Mucosa of rectum (tissue), 2 donors: Measurements from ENCODE around the gene LIMCH1.

Experiments
- H3K27ac ChIP-seq, 2 donors: one replicate each; pipeline ENCODE4 v1.7.0; 2013; ENCODE audit warnings: inconsistent platforms in 2 of 2, low read depth in 2 of 2, low read length in 2 of 2
- H3K27me3 ChIP-seq, 2 donors: one replicate each; pipeline ENCODE4 v1.7.0; 2013; ENCODE audit warnings: low read length in 2 of 2; ENCODE audit not compliant: control insufficient read depth in 2 of 2, insufficient read depth in 2 of 2
- H3K36me3 ChIP-seq, 2 donors: one replicate each; pipeline ENCODE4 v1.7.0; 2013; ENCODE audit warnings: low read length in 2 of 2; ENCODE audit not compliant: control insufficient read depth in 2 of 2, insufficient read depth in 2 of 2
- H3K4me1 ChIP-seq, 2 donors: one replicate each; pipeline ENCODE4 v1.7.0; 2013; ENCODE audit warnings: low read length in 2 of 2, mild to moderate bottlenecking in 1 of 2; ENCODE audit not compliant: control insufficient read depth in 2 of 2, insufficient read depth in 2 of 2
- H3K4me3 ChIP-seq, 2 donors: one replicate each; pipeline ENCODE4 v1.7.0; 2013; ENCODE audit warnings: low read length in 2 of 2
- H3K9ac ChIP-seq, 2 donors: one replicate each; pipeline ENCODE4 v1.7.0; 2013; ENCODE audit warnings: low read length in 2 of 2, low read depth in 1 of 2, mild to moderate bottlenecking in 1 of 2
- H3K9me3 ChIP-seq, 2 donors: one replicate each; pipeline ENCODE4 v1.7.0; 2013; ENCODE audit warnings: low read length in 2 of 2; ENCODE audit not compliant: control insufficient read depth in 2 of 2
- donor health status: healthy.
- donor health status: Normal muscosa, but diverticular disease.

LIMCH1 gene

GRCh38 chr4:41600243-41600912 lies 62.4 kb downstream of the LIMCH1 start:
- no peaks in the 10 kb centered on the region for H3K27me3 ChIP-seq
- H3K9me3 ChIP-seq, result no peaks in the 10 kb centered on the region
- H3K9ac ChIP-seq, result no peak overlapping the region
- no peak overlapping the region for H3K4me3 ChIP-seq
- H3K27ac ChIP-seq, result no peak overlapping the region
- H3K36me3 ChIP-seq, result no peaks in the 10 kb centered on the region
- no peaks in the 10 kb centered on the region for H3K4me1 ChIP-seq

- Histone ChIP-seq H3K36me3 (no peaks in the 10 kb centered on the region), H3K9ac (no peak overlapping the region), H3K27me3 (no peaks in the 10 kb centered on the region), H3K4me3 (no peak overlapping the region), H3K4me1 (no peaks in the 10 kb centered on the region), H3K9me3 (no peaks in the 10 kb centered on the region), H3K27ac (no peak overlapping the region)
These were observed 63.1 kb downstream of the LIMCH1 start for GRCh38 chr4:41601025-41601424.

- no peaks in the 10 kb centered on the region for H3K27me3 ChIP-seq
- no peaks in the 10 kb centered on the region for H3K4me1 ChIP-seq
- H3K4me3 ChIP-seq, result no peak overlapping the region
- H3K36me3 ChIP-seq, result no peaks in the 10 kb centered on the region
- H3K9me3 ChIP-seq, result no peaks in the 10 kb centered on the region
- no peak overlapping the region for H3K9ac ChIP-seq
- no peak overlapping the region for H3K27ac ChIP-seq
These were observed 64.2 kb downstream of the LIMCH1 start for GRCh38 chr4:41602113-41602512.

- no peak overlapping the region for H3K27ac ChIP-seq
- no peaks in the 10 kb centered on the region for H3K9me3 ChIP-seq
- H3K4me3 ChIP-seq, result no peak overlapping the region
- no peaks in the 10 kb centered on the region for H3K4me1 ChIP-seq
- no peak overlapping the region for H3K9ac ChIP-seq
- no peaks in the 10 kb centered on the region for H3K36me3 ChIP-seq
- H3K27me3 ChIP-seq, result no peaks in the 10 kb centered on the region
These were observed 65.0 kb downstream of the LIMCH1 start for GRCh38 chr4:41602886-41603498.

- no peaks in the 10 kb centered on the region for H3K27me3 ChIP-seq
- peaks cover 8 to 14% of the 10 kb centered on the region in 2 donors for H3K4me1 ChIP-seq
- no peaks in the 10 kb centered on the region for H3K36me3 ChIP-seq
- no peak overlapping the region for H3K9ac ChIP-seq
- no peaks in the 10 kb centered on the region for H3K9me3 ChIP-seq
- H3K4me3 ChIP-seq, result no peak overlapping the region
- no peak overlapping the region for H3K27ac ChIP-seq
These were observed 71.9 kb downstream of the LIMCH1 start for GRCh38 chr4:41609851-41610250.

- Histone ChIP-seq H3K9me3 (no peaks in the 10 kb centered on the region), H3K27me3 (no peaks in the 10 kb centered on the region), H3K27ac (no peak overlapping the region), H3K4me1 (peaks cover 8 to 14% of the 10 kb centered on the region in 2 donors), H3K9ac (no peak overlapping the region), H3K4me3 (no peak overlapping the region), H3K36me3 (no peaks in the 10 kb centered on the region)
These were observed 72.5 kb downstream of the LIMCH1 start for GRCh38 chr4:41610474-41610873.

GRCh38 chr4:41611124-41611838 lies 73.3 kb downstream of the LIMCH1 start:
- Histone ChIP-seq H3K9me3 (no peaks in the 10 kb centered on the region), H3K4me1 (peaks cover 8 to 14% of the 10 kb centered on the region in 2 donors), H3K27ac (peak overlapping the region in 1 of 2 donors; percentile 10), H3K27me3 (no peaks in the 10 kb centered on the region), H3K36me3 (no peaks in the 10 kb centered on the region), H3K4me3 (no peak overlapping the region), H3K9ac (no peak overlapping the region)

GRCh38 chr4:41611881-41612871 lies 74.2 kb downstream of the LIMCH1 start:
- Histone ChIP-seq H3K27me3 (no peaks in the 10 kb centered on the region), H3K4me3 (peak overlapping the region; percentile 6 to 48), H3K27ac (no peak overlapping the region), H3K9me3 (no peaks in the 10 kb centered on the region), H3K4me1 (peaks cover 8 to 14% of the 10 kb centered on the region in 2 donors), H3K9ac (no peak overlapping the region), H3K36me3 (no peaks in the 10 kb centered on the region)

- no peak overlapping the region for H3K27ac ChIP-seq
- peak overlapping the region in 1 of 2 donors; percentile 41 for H3K4me3 ChIP-seq
- H3K4me1 ChIP-seq, result peaks cover 8 to 14% of the 10 kb centered on the region in 2 donors
- H3K36me3 ChIP-seq, result no peaks in the 10 kb centered on the region
- no peaks in the 10 kb centered on the region for H3K9me3 ChIP-seq
- no peak overlapping the region for H3K9ac ChIP-seq
- no peaks in the 10 kb centered on the region for H3K27me3 ChIP-seq
These were observed 75.4 kb downstream of the LIMCH1 start for GRCh38 chr4:41613386-41613785.
